Superior temporal gyrus (tissue), 1 donor: ENCODE measurements around the gene VAT1.
"Not testable (repeated sequence)": the region's sequence is repeated elsewhere in the genome, so short reads cannot be mapped to it uniquely, and the experiment has no call there.

Experiments
- DNase-seq: peaks from one replicate; pipeline ENCODE4 v3.0.0-alpha.2; 2016; ENCODE audit errors: extremely low spot score

Gene VAT1

GRCh38 chr17:42973323-42973722, 48.9 kb downstream of the VAT1 start:
- DNase-seq: not testable (repeated sequence)

GRCh38 chr17:42971589-42971988, 50.6 kb downstream of the VAT1 start:
- no peak for DNase-seq

- no peak for DNase-seq
These were observed 53.1 kb downstream of the VAT1 start for GRCh38 chr17:42969001-42969581.

GRCh38 chr17:42967925-42968324, 54.3 kb downstream of the VAT1 start:
- no peak for DNase-seq
